ENCODE data around the gene MROH2A.

MROH2A gene

DNA sequence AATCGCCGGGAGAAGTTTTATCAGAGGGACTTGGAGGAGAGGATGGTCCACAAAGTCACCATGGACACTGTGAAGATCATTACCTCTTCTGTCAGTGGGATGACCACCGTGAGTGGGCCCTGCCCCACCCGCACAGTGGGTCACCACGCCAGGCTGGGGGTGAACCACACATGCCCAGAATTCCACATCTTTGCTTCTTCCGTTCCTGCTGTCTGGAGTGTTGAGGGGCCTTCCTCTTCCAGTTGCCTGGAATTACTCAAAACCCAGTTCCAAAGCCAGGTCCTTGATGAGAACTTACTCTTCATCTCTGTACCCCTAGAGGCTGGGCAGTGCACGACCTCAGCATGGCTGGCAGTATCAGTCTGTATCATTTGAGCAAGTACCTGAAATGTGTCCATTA lies 22.1 kb downstream of the MROH2A start:
- DNase-seq = no peak

DNA sequence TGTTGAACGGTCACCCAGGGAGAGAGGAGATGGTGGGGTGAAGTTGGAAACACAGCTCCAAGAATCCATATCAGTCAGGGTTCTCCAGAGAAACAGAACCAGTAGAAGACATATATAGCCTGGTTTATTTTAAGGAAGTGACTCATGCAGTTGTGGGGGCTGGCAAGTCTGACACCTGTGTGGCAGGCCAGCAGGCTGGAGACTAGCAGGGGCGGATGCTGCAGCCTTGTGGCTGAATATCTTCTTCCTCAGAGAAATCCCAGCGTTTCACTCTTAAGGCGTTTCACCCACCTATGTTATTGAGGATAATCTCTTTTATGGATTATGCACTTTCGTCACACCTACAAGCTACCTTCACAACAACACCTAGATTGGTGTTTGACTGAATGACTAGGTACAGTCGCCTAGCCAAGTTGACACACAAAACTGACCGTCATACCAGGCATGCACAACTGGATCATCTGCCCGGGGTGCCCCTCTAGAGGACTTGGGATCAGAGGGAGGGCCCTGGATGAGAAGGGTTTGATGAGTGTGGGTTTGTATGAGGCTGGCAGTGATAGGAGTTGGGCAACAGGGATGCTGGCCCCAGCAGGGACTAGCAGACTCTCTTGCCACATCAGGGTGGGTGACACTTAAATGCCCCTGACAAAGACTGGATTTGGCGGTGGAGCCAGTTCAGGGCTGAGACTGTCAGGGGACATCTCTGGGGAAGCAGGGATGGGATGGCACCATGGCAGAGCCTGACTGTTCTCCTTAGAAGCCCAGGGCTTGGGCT lies 23.4 kb downstream of the MROH2A start:
- no peak for DNase-seq

DNA sequence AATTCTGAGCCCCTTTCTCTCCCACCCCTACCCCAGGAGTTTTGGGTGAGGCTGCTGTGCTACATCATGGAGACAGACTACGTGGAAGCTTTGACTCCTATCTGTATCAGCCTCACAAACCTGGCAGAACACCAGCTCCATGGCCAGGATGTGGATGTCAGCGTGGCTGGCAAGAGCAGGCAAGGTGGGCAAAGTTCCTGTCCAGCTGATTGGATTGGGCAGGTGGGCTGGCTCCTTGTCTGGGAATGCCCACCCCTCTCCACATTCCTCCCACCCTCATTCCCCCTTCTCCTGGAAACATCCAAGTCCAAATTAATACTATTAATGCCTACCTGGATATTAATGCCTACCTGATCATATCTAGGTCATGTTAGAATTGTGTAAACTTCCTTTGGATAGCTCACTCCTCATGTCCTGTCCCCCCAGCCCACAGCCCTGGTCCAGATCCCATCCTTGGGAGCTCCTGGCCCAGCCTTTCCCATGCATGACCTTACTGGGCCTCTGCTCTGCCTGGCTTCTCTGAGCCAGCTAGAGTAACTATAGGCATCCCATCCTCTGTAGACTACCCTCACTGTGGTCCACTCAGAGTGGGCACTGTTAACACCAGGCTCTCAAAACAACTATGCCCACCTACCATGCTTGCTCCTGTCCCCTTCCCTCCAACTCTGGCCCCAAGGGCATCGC lies 24.1 kb downstream of the MROH2A start:
- no peak for DNase-seq

DNA sequence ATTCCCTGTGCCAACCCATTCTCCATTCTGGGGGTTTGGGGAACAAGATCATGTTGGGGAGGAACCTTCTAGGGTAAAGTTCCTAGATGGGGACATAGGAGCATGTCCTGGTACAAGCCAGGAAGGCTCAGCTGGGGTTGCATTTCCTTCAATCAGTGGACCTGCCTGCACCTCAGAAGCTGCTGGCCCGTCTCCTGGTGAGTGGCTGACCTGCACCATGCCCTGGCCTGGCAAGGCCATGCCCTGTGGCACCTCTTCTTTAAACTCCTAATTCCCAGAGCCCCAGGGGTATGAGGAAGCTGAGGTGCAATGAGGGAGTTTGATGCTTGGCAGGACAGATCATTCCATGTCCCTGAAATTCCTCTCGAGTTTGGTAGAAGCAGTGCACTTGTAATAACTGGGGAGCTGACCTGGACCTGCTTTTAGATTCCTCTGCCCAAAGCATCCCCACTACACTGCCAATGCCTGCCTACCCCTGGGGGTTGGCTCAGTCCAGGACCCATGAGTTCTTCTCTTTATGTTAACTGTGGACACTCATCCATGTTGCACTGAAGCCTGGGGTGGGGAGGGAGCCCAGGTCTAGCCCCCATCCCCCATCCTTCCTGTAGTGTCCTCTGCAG lies 25.3 kb downstream of the MROH2A start:
- DNase-seq = no peak

DNA sequence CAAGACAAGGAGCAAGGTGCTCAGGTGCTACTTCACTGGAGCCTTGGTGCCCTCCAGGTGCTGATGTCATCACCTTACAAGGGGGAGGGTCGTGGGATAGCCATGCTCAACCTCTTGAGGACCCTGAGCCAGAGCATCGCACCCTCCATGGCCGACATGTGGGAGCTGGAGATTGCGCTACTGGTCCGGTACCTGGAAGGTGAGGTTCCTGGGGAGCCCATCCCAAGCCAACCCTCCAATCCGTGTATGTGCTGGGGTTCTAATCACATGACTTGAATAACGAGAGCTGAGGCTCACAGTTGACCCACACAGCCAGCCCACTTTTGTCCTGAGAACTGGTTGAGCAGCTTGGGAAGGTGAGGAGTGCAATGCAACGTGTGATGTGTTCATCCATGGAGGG lies 25.9 kb downstream of the MROH2A start:
- DNase-seq = no peak

DNA sequence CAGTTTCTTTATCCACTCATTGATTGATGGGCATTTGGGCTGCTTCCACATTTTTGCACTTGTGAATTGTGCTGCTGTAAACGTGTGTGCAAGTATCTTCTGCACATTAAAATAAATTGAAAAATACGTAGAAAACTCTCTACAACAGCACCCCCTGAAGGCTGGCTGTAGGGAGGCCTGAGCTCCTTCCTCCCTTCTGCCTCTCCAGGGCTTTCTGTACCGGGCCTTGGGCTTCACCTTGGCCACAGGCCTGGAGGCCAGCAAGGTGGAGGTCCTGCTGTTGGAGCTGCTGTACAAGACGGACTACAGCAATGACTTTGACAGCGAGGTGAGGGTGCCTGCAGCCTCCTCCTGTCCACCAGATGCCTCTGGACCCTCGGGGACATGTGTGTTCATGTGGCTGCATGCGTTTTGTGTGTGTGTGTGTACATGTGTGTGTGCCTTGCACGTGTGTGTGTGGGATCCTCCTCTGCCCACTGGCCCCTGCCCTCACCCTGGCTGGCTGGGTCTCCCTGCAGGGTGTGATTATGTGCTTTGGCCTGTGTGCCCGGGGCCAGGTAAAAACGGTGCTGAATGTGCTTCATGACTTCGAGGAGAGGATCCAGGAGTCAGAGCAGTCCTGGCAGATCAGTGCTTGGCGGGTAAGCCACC lies 29.2 kb downstream of the MROH2A start:
- no peak for DNase-seq

DNA sequence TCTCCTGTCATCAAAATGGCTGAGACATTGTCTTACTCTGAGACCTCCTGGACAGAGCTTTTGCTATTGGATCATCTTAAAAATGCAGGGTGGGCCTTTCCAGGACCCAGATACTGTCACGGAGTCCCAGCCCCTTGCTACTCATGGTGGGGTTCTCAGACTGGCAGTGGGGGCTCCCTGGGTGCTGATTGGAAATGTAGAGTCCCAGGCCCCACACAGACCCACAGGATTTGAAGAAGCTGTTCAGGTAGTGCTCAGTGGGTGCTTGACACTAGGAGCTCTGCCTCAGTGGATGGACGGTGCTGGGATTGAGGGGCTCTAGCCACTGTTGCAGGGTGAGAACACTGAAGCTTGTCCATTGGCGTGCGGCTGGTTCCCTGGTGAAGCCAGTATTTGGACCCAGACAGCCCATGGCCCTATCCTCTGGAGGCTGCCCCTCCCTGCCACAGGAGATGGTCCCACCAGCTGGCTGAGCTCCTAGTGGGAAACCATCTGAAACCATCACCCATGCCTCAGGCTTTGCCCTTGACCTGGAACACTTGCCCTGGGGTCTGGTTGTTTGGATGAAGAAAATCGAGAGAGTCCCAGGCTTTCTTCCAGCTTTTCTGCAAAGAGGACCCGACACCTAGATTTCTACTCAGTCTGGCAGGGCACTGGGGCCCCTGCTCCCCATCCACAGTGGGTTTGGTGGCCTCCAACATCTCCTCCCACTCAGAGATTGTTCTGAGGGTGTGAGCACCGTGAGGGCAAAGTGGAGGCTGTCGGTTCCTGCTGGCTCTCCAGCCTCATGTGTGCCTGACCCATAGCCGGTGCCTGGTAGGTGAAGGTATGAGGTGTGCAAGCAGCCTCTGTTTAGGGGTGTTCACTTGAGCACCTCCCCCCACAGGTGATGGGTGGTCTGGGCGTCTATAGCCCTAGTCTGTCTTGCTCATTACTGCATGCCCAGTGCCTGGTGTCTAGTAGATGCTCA lies 30.1 kb downstream of the MROH2A start:
- no peak for DNase-seq

DNA sequence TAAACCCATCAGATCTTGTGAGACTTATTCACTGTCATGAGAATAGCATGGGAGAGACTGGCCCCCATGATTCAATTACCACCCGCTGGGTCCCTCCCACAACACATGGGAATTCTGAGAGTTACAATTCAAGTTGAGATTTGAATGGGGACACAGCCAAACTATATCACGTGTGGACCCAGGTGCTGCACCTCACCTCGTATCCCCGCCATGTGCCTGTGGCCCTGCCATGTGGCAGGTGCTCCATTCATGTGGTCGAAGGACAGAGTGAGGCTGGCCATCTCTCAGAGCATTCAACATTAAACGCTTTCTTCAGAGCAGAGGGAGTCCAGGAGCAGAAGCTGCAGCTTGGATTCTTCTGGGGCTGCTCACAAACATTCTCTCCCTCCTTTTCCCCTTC lies 32.3 kb downstream of the MROH2A start:
- no peak for DNase-seq

DNA sequence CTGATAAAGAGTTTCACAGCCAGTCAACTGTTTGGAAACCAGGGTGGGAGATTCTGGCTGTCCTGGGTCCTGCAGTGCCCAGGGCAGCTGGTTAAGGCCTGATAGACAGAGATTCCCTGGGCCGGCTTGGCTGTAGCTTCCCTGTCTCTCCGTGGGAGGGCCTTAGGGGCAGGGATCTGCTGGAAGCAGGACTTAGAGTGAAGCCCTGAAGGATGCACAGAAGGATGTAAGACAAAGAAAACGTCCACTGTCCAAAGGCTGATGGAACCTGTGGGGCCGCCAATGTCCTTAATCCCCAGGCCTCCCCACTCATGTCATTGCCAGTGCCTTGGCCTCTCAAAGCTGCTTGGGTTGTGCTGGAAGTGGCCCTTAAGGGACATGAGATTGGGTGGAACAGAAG lies 33.0 kb downstream of the MROH2A start:
- DNase-seq = no peak

DNA sequence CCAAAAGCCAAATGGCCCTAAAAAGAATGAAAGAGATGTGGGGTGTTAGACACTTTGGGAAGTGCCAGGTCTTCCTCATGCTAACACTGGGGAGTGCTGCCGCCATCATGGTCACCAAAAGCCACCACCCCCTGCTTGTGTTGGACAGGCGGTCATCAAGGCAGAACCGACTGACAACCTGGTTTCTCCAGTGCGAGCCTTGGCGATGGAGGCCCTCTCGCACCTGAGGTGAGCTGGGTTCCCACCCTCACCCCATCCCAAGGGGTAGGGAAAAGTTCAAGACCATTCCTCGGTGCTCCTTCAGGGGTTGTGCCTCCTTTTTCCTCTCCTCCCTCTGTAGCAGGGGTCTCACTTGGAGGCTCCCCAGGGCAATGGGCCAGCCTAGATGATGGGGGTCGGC lies 33.6 kb downstream of the MROH2A start:
- DNase-seq = no peak

DNA sequence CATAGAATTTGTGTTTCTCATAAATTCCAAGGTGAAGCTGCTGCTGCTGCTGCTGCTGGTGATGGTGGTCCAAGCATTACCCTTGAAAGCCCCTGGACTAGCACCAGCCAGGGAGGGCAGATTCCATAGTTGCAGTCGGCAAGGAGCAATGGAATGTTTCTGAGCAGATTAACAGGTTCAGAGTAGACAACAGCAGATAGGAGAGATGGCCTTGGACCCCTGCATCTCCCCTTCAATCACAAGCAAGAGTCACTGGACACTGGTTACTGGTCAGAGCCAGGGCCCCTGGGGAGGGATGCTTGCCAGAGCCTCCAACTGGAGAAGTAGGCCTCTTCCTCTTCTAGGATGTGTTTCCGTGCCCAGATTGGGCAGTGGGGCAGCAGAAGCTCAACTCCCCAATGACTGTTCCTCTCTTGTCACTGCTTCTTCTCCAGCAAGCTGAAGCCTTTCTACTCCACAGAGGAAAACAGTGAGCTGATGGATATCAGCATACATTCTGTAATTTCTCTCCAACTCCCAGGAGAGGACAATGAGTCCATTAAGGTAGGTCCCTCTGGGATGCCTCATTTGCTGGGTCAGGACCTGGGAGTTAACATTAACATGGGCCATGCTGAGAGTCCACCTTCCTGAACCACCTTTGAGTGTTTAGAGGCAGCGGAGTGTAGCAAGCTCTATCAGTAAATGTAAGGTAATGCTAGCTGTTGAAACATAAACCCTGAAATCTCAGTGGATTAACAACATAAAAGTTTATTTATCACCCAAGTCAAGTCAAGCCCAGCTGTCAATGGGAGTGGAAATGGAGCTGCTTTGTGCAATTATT lies 35.3 kb downstream of the MROH2A start:
- DNase-seq = no peak

DNA sequence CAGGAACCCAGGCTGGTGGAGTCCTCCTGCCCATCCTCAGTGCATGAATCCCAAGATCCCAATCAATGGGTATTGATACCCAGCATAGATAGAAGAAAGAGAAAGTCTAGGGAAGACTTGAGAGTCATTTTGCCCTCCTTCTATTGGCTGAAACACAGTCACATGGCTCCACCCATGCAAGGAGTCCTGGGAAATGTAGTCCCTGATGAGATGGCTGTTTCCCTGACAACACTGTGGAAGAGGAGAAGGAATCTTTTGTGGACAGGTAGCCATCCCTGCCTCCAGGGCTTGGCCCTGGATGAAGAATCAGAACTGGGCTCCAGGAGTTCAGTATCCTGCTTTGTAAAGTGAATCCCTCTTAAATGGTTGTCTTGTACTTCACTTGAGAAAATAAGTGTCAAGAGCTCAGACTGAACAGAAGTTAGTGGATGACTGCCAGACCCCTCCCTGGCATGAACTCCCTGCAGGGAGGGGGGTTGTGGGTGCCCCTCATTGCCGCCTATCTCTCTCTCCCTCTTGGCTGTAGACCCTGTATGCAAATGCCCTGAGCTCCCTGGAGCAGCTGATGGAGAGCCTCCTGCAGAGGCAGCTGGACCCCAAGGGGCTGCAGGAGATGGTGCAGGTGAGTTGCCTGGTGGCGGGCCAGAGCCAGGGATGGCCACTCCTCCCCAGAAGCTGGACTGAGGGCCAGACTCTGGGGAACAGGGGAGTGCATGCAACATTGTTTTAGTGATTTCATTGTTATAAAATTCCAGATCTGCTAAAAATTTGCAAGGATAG lies 36.1 kb downstream of the MROH2A start:
- no peak for DNase-seq

DNA sequence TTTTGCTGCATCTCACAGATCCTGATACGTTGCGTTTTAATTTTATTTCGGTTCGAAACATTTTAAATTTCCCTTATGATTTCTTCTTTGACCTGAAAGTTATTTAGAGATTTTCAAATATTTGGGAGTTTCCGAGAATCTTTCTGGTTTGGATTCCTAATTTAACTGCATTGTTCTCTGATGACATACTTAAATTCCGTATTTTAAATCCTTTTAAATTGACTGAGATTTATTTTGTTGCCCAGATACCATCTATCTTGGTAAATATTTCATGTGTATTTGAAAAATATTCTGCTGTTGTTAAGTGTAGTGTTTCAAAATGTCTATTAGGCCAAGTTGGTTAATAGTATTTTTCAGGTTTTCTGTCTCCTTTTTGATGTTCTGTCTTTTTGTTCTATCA lies 37.7 kb downstream of the MROH2A start:
- DNase-seq = no peak

DNA sequence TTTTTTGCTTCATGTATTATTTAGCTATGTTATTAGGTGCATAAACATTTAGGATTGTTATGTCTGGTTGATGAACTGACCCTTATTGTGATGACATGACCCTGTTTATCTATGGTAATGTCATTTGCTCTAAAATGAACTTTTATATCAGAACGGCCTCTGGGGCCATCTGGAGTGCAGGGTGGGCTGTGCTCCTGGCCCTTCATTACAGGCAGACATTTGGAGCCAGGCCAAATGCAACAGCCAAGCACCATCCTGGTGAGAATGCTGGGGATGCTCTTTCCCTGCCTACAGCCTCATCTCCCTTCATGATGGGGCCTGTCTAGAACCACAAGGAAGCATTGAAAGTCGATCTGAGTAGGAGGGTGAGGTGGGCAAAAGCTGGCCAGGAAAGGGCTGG lies 38.2 kb downstream of the MROH2A start:
- no peak for DNase-seq

DNA sequence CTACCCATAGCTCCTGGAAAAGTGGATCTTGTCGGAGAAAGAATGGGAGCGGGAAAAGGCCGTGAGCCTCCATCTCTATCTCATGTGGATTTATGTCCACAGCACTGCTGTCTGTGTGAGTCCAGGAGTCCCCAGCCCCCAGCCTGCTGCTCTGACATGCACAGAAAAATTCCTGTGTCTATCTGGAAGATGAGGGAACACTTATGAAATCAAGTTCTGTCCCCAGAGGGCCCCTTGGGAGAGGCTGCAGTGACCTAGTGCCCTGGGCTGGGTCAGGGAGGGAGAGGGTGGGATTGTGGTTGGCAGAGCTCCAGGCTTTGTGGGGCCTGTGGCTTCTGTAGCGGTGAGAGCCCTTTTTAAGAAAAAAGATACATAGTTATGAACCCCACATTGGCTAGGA lies 38.6 kb downstream of the MROH2A start:
- DNase-seq = no peak

DNA sequence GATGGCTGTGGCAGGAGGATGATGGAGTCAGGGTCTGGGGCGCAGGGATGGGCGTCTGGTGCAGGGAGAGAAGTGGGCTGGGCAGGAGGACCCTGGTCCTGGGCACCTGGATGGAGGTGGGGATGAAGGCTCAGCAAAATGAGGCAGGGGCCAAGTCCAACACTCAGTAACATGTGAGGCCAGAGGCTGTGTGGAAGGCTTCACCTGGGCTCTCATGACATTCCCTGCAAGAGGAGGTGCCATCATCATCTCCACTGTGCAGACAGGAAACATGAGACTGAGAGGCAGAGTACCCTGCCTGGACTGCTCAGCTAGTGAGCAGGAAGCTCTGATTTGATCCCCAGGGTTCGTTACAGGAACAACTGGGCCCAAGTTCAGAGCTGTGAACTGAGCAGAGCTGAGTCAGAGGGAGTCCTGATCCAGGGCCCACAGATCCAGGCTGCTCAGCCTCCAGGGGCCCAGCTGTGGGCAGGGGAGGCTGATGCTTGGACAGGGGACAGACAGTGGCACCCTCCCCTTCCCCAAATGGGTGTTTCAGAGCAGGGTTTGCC lies 39.3 kb downstream of the MROH2A start:
- DNase-seq = no peak

DNA sequence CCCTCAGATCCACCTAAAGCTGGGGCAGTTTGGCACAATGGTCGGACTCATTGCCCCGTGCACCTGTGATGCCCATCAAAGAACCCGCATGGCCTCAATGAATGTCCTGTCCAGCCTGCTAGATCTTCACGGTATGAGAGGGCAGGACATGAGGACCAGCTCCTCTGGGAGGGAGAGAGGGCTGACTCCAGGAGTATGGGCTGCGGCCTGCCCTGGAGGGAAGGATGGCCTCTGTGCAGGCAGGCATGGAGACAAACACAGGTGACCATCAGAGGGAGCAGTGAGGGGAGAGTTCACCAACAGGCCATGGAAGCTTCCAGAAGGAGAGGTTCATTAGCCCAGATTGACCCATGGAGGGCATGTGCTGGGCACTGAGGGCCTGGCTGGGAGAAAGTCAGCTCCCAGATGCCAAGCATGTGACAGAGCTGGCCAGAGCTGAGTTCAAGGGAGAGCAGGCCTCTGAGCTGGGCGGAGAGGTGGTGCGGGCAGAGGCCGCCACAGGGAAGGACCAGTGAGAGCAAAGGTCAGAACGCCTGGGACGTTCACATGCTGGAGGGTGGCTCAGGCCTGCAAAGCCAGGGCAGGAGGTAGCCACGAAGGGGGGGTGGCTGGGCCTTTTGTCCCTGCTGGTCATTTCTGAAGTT lies 40.0 kb downstream of the MROH2A start:
- no peak for DNase-seq

DNA sequence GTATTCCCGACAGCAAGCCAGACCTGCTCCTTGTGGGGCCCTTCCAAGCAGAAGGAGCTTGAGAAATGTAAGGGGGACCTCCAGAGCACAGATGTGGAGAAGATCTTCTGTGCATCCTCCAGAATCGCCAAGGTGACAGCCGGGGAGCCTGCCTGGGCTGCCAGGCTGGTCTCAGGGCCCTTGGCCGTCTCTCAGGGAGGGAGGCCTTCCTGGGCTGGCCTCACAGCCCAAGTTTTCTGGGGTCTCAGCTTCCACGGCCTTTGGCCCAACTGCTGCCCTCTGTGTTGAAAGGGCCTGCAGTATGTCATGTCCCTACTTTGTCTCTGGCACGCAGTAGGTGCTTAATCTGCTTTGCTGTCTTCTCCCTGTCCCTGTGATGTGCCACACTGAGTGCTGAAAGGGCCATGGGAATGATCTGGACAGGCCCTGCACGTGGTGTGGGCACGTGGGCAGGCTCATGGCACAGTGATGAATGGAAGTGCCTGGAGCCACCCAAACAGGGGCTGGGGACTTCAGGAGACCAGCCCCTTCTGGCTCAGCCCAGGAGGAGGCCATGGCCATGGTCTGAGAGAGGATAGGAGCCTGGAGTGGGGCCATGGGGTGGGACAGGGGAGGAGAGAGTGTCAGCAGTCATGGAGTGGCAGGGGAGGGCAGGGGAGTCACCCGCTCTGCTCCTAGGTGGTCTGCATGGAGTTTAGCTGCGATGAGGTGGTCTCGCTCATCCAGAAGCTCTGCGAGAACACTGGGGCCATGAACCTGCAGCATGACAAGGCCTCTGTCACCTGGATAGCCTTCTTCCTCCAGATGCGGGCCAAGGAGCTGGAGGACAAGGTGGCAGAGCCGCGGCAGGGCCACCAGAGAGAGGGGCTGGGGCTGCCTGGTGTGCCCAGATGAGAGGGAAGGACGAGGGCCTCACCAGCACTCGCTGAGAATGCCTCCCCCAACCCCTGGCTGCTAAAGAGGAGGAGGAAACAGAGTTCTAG lies 40.8 kb downstream of the MROH2A start:
- no peak for DNase-seq

All from NCI-H2107 (cell line).